GM18520 (cell line): Measurements from ENCODE around the gene CDK15.
"Not testable (repeated sequence)": the region's sequence is repeated elsewhere in the genome, so short reads cannot be mapped to it uniquely, and the experiment has no call there.

ENCODE experiments used
- ATAC-seq: cut with Tn5 transposase; IDR thresholded peaks from one replicate; pipeline ENCODE4 v1.9.1; 2021; ENCODE audit not compliant: unreplicated experiment

Gene CDK15

DNA sequence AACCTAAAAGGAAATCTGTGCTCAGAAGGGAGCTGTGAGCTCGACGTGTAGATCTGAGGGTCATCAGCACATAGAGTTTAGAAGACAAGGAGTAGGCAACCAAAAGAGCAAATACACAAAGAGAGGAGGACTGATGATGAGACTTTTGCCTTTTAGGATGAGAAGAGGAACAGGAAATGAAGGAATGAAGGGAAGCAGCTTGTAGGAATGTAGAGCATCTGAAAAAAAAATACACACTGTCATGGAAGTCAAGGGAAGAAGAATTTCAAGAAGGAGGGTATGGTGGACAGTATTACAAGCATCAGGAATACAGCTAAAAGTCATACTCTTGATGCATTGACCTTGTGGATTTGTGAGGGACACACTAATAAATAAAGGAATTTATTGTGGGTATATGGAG, 21.9 kb downstream of the CDK15 start:
- ATAC-seq = no peak

DNA sequence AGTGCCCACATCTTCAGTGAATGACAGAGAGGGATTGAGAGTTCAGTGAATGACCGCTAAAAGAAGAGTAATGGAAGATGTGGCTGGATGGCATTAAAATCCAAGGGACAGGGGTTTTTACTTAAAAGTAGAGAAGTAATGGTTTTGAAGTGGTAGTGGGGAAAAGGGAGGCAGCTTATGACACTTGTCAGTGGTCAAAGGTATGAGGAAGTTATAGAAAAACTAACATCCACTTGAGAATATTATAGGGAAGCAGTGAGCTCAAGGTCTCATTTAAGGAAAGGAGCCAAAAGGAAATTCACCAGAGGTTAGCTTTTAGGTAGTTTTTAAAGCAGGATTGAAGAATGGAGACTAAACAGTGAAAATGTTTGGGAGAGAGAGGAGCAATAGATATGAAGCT, 24.3 kb downstream of the CDK15 start:
- no peak for ATAC-seq

GRCh38 chr2:201831469-201831868, 25.1 kb downstream of the CDK15 start:
- ATAC-seq = no peak

DNA sequence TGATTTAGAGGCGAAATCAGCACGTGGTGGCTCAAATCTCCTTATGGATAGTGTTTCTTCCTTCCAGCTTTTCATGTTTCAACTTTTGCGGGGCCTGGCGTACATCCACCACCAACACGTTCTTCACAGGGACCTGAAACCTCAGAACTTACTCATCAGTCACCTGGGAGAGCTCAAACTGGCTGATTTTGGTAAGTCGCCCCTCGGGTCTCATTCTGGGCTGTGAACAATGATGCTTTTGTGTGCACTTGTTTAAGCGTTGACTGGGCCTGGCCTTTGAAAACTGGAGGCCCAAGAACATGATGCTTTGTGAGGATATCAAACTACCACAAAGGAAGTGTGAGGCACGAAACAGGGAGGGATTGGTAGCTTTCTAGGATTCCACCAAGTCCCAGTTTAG, 27.4 kb downstream of the CDK15 start:
- no peak for ATAC-seq

DNA sequence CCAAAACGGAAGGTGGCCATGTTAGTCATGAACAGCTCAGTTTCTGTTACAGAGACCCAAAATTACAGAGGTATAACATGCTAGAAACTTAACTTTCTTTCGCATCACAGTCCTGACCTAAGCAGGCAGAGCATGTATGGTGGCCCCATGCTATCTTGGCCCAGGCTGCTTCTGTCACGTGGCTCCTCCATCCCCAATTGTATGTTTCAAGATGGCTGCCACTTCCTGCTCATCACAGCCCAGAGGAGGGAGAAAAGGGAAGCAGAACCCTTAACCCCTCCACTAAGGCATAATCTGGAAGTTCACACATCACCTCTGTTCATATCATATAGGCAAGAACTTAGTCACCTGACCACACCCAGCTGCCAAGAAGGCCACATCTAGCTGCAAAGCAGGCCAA, 28.7 kb downstream of the CDK15 start:
- no peak for ATAC-seq

- no peak for ATAC-seq
Measured at GRCh38 chr2:201837391-201837790, 31.1 kb downstream of the CDK15 start.

DNA sequence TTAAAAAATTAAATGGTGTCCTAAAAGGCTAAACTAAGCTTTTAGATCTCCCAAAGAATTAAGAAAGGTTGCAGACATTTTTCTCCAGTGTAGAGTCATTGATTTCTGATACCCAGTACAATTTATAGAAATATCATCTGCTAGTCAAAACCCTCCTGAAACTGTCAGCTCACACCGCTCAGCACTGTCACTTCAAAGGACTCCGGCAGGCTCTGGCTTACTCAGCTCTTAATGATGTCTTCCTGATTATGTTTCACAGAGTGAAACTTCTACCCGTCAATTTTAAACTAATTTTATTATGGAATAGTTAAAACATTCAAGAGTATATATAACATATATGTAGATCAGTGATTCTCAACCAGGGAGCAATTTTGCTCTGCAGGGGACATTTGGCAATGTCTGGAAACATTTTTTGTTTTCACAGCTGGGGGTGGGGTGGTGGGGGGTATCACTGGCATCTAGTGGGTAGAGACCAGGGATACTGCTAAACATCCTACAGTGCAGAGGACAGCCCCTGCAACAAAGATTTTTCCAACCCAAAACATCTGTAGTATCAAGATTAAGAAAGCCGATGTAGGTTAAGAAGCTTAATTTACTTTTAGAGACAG, 31.6 kb downstream of the CDK15 start:
- no peak for ATAC-seq

DNA sequence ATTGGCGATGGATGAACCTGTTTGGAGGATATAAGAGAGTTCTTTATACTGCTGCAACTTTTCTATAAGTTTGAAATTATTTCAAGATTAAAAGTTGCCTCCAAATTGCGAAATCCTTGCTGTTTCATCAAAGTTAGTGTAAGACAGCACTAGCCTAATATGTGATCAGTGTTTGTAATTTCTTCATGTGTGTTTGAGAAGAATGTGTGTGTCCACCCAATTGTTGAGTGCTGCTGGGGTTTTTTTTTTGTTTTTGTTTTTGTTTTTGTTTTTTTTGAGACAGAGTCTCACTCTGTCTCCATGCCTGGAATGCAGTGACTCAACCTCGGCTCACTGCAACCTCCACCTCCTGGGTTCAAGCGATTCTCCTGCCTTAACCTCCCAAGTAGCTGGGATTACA, 33.4 kb downstream of the CDK15 start:
- ATAC-seq = no peak

DNA sequence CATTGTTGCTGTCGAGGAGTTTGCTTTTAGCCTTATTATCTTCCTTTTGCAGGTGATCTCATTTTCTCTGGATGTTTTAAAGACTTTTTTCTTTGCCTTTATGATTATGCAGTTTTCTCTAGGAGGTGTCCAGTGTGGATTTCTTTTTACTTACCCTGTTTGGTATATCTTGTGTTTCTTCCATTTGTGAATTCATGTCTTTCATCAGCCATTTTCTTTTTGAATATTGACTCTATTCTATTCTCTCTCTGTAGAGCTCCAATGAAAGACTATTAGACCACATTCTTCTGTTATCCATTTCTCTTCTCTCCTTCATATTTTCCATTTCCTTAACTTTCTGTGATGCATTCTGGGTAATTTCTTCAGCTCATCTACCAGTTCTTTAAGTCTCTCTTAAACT, 34.4 kb downstream of the CDK15 start:
- ATAC-seq = no peak

- ATAC-seq = no peak
Measured at GRCh38 chr2:201842131-201842860, 36.0 kb downstream of the CDK15 start.

DNA sequence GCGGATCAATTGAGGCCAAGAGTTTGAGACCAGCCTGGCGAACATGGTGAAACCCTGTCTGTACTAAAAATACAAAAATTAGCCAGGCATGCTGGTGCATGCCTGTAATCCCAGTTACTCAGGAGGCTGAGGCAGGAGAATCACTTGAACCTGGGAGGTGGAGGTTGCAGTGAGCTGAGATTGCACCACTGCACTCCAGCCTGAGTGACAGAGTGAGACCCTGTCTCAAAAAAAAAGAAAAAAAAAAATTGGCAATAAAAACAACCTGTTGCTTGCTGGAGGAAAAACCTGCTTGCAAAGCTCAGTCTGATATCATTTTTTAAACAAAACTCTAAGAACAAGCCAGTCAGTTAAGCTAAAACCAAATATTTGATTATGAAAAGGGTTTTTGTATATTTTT, 38.6 kb downstream of the CDK15 start:
- ATAC-seq = not testable (repeated sequence)

DNA sequence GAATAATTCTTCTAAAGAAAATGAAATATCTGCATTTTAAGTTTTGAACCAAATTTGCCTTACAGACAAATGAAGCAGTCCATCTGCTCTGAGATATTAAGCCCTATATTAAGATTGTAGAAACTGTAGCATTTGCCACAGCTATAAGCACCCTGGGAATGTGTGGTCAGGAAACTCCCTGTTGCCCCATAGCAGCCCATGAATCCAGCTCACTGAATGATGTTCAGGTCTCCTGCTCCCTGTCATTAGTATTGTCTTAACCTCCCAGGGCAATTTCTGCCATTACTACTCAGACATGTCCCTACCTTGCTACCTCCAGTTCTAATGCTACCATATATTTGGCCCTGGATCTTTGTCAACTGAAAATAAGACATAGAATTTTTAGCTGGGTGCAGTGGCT, 41.1 kb downstream of the CDK15 start:
- no peak for ATAC-seq

DNA sequence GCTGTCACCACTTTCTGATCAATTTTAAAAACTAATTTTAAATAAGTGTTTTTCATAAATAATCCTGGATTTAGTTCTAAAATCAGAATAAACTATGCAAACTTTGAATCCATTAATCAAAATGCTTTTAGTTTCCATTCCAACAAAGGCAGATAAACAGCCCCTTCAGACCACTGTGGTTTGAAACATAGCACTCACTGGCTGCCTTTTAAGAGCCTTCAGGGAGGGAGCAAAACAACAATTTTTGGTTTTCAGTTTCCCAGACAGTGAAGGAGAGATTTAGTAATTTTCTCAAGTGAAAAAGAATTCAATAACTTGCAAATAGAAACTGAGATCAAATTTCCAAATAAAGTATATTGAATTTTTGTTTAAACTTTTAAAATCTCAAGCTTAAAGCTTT, 46.1 kb downstream of the CDK15 start:
- no peak for ATAC-seq

- ATAC-seq = no peak
Measured at GRCh38 chr2:201852878-201853415, 46.6 kb downstream of the CDK15 start.

- ATAC-seq = no peak
Measured at GRCh38 chr2:201854221-201854801, 48.0 kb downstream of the CDK15 start.

DNA sequence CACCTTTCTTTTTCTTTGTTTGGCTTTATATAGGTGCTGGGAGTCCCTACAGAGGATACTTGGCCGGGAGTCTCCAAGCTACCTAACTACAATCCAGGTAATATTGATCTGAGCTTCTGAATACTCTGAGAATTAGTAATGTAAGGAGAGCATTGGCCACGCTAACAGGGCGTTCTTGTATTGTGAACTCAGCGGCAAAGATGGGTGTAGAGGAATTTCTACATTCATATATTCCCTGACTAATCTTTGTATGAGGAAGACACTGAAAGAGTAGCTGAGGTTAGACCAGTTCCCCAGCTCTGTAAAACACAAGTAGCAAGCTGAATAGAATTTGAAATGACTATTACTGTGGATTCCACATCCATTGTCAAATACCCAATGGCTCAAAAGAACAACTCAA, 48.5 kb downstream of the CDK15 start:
- no peak for ATAC-seq

- no peak for ATAC-seq
Measured at GRCh38 chr2:201855356-201855755, 49.0 kb downstream of the CDK15 start.

DNA sequence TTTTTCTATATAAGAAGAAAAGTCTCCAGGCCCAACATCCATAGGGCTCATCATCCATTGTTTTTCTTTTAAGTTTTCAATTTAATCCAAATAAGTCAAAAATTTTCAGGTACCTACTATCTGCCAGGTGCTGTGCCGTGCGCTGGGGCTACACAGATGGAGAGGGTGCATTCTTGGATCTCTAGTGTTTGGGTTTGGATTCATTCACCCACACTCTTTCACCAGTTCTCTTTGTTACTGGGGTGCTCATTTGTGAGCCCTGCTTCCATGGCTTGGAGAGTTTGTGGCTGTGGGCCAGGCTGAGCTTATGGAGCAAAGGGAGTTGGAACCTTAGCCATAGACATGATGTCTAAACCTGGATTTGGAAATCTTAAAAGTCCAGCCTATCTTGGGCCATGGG, 51.0 kb downstream of the CDK15 start:
- ATAC-seq = no peak

GRCh38 chr2:201858281-201859184, 52.2 kb downstream of the CDK15 start:
- ATAC-seq = no peak

- no peak for ATAC-seq
Measured at GRCh38 chr2:201859949-201860348, 53.6 kb downstream of the CDK15 start.

GRCh38 chr2:201860636-201861066, 54.3 kb downstream of the CDK15 start:
- ATAC-seq = no peak
